Esophagus muscularis mucosa (tissue), 4 donors: ENCODE measurements around the gene CFD.

ENCODE experiments used
- EP300 ChIP-seq: sonication (generic); formaldehyde crosslinking; IDR thresholded peaks from one replicate; pipeline ENCODE4 v1.6.1; 2017; ENCODE audit warnings: antibody characterized with exemption
- POLR2A ChIP-seq: fragments of 450-650 bp; IDR thresholded peaks from one replicate; pipeline ENCODE4 v1.6.1; 2017; ENCODE audit warnings: antibody characterized with exemption, moderate library complexity, mild to moderate bottlenecking, low read depth
- TF ChIP-seq, protein P1 (sequence below), 3 experiments: fragments of 200-600 bp in 2 of 3; fragments of 450-650 bp in 1 of 3; sonication (generic) in 2 of 3; IDR thresholded peaks; one replicate each; pipeline ENCODE4 v1.5.1; 2017 to 2019; ENCODE audit warnings: antibody characterized with exemption in 3 of 3, mild to moderate bottlenecking in 2 of 3, moderate library complexity in 1 of 3

DNA sequence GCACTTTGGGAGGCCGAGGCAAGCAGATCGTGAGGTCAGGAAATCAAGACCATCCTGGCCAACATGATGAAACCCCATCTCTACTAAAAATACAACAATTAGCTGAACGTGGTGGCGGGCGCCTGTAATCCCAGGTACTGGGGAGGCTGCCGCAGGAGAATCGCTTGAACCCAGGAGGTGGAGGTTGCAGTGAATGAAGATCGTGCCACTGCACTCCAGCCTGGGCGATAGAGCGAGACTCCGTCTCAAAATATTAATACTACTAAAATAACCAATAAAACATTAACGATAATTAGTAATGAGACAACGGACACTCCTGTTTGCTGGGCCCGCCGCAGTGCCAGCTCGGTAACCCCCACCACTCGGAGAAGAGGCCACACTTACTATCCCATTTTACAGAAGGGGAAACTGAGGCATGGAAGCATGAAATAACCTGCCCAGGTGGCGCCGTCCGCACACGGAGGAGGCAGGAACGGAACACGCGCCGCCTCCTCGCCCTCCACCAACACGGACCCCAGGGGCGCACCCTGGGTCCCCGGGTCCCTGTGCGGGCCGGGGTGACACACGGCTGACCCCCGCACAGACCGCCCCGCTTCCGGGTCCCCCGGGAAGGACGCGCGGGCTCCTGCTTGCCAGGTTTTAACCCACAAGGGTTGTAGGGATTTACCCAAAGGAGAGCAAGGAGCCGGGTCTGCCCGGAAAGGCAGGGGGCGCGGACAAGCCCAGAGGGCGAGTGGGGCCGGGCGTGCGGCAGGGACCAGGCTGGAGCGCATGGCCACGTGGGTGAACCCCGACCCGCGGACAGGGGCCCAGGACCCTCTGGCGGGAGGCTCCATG is 52.0 kb downstream of the CFD start:
- TF ChIP-seq, protein P1, sequence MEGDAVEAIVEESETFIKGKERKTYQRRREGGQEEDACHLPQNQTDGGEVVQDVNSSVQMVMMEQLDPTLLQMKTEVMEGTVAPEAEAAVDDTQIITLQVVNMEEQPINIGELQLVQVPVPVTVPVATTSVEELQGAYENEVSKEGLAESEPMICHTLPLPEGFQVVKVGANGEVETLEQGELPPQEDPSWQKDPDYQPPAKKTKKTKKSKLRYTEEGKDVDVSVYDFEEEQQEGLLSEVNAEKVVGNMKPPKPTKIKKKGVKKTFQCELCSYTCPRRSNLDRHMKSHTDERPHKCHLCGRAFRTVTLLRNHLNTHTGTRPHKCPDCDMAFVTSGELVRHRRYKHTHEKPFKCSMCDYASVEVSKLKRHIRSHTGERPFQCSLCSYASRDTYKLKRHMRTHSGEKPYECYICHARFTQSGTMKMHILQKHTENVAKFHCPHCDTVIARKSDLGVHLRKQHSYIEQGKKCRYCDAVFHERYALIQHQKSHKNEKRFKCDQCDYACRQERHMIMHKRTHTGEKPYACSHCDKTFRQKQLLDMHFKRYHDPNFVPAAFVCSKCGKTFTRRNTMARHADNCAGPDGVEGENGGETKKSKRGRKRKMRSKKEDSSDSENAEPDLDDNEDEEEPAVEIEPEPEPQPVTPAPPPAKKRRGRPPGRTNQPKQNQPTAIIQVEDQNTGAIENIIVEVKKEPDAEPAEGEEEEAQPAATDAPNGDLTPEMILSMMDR (IDR thresholded peaks at IDR 0.05): no peak
- TF ChIP-seq POLR2A (no peak), EP300 (no peak)
